ENCODE data around the gene MAP4K2. TPM values are rescaled to one million over a fixed set of nuclear protein-coding genes. Genes with fewer than 3 reads are reported as not detected.

MAP4K2 gene
- total and polyA plus RNA-seq, 2 of the 4 experiments (the other 2 are of a cell fraction) = 11.7 to 16.6 TPM

DNA sequence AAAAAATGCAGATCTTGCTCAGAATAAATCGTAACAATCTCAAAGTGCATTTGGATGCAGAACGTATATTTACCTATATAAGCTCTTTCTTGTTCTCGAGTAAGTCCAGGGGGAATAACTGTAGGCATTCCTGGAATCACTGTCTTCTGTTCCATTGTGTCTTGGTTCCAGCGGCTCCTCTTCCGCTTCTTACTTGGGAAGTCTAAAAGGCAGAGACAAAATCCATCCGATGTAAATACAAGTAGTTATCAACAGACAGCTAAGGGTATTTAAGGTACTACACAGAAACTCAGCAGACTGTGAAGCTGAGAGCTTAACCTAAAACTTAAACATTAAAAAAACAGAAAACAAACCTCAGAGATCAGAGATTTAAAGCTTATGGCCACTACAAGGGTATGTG is 26.6 kb downstream of the MAP4K2 start:
- WGBS, 2 experiments (ENCODE audit: extremely low coverage in 2 of 2, insufficient read length in 1 of 2) = 78% methylated on average over 4 of the region's 6 CpGs; no CpG with 5 or more reads in 1 of the 2 experiments
- Histone ChIP-seq H3K4me3 (ENCODE audit: insufficient read depth, low read depth, low read length) (no peak overlapping the region), H2BK15ac (ENCODE audit: low read depth, low read length) (no peak overlapping the region), H3K9me1 (ENCODE audit: insufficient read depth, low read length) (no peaks in the 10 kb centered on the region; the same call in 1 of the 2 replicates), H3K14ac (replicated peaks; ENCODE audit: low read depth, low read length) (no peak overlapping the region), H4K8ac (ENCODE audit: low read depth in 2 of 2, low read length in 2 of 2) (no peak overlapping the region), H3K36me3 (ENCODE audit: control insufficient read depth, insufficient read depth, low read length) (peaks cover 37% of the 10 kb centered on the region), H3K27ac (ENCODE audit: insufficient read depth, low read length) (no peak overlapping the region), H2BK120ac (ENCODE audit: low read depth, low read length) (no peak overlapping the region), H2AK5ac (ENCODE audit: low read depth, low read length) (no peak overlapping the region), H3K18ac (ENCODE audit: low read depth, low read length) (no peak overlapping the region), H2BK20ac (ENCODE audit: low read depth, low read length) (no peak overlapping the region), H3K4ac (ENCODE audit: low read depth, low read length) (no peak overlapping the region), H3K9me3 (ENCODE audit: control insufficient read depth, insufficient read depth, low read length) (no peaks in the 10 kb centered on the region), H4K5ac (ENCODE audit: low read depth, low read length) (no peak overlapping the region), H3K4me2 (ENCODE audit: low read depth, low read length) (peak overlapping the region; percentile 98; the same call in 1 of the 2 replicates), H3K56ac (ENCODE audit: extremely low read depth, insufficient read depth, low read length) (no peak overlapping the region), H2BK5ac (ENCODE audit: low read depth, low read length, poor library complexity, severe bottlenecking) (no peak overlapping the region), H3K4me1 (ENCODE audit: control insufficient read depth, insufficient read depth, low read length) (peaks cover 2% of the 10 kb centered on the region), H4K20me1 (ENCODE audit: insufficient read depth, low read length) (peaks cover 56% of the 10 kb centered on the region), H3K9ac (ENCODE audit: low read depth, low read length) (peak overlapping the region; percentile 78; the same call in 1 of the 2 replicates), H2AK9ac (replicated peaks; ENCODE audit: low read depth, low read length, poor library complexity) (no peak overlapping the region), H2AFZ (replicated peaks; ENCODE audit: low read length, poor library complexity) (no peak overlapping the region), H4K91ac (ENCODE audit: insufficient read depth, low read depth, low read length) (no peak overlapping the region), H3K27me3 (ENCODE audit: control insufficient read depth, insufficient read depth, low read length) (no peaks in the 10 kb centered on the region), H3K23ac (ENCODE audit: low read depth, low read length) (peak overlapping the region; percentile 48; the same call in 1 of the 2 replicates), H3K79me1 (ENCODE audit: low read depth in 1 of 2, low read length in 2 of 2) (peaks cover 21 to 59% of the 10 kb centered on the region in 2 experiments)
- dilution Hi-C loops (cut with HindIII; ENCODE audit: low sequenced_read_pairs, unreplicated experiment) (no loop called here), in situ Hi-C loops (cut with MboI; ENCODE audit: low sequenced_read_pairs) (no loop called here), intact Hi-C loops (cut with micrococcal nuclease) (no loop called here)
- no peak for TF ChIP-seq FOS (IDR thresholded peaks at IDR 0.05; ENCODE audit: low read depth, low read length)
- TF ChIP-seq BHLHE40 (IDR thresholded peaks at IDR 0.05; ENCODE audit: low read depth, low read length) = no peak
- TF ChIP-seq POLR2A (IDR thresholded peaks at IDR 0.05; ENCODE audit: low read depth, low read length) = no peak
- TF ChIP-seq RFX5 (IDR thresholded peaks at IDR 0.05; ENCODE audit: low read depth, low read length) = no peak
- TF ChIP-seq, protein P1, sequence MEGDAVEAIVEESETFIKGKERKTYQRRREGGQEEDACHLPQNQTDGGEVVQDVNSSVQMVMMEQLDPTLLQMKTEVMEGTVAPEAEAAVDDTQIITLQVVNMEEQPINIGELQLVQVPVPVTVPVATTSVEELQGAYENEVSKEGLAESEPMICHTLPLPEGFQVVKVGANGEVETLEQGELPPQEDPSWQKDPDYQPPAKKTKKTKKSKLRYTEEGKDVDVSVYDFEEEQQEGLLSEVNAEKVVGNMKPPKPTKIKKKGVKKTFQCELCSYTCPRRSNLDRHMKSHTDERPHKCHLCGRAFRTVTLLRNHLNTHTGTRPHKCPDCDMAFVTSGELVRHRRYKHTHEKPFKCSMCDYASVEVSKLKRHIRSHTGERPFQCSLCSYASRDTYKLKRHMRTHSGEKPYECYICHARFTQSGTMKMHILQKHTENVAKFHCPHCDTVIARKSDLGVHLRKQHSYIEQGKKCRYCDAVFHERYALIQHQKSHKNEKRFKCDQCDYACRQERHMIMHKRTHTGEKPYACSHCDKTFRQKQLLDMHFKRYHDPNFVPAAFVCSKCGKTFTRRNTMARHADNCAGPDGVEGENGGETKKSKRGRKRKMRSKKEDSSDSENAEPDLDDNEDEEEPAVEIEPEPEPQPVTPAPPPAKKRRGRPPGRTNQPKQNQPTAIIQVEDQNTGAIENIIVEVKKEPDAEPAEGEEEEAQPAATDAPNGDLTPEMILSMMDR (conservative IDR thresholded peaks at IDR 0.05; ENCODE audit: low read depth, low read length) = no peak
- TF ChIP-seq, protein P2, sequence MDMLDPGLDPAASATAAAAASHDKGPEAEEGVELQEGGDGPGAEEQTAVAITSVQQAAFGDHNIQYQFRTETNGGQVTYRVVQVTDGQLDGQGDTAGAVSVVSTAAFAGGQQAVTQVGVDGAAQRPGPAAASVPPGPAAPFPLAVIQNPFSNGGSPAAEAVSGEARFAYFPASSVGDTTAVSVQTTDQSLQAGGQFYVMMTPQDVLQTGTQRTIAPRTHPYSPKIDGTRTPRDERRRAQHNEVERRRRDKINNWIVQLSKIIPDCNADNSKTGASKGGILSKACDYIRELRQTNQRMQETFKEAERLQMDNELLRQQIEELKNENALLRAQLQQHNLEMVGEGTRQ (IDR thresholded peaks at IDR 0.05; ENCODE audit: low read depth, low read length) = no peak
- TF ChIP-seq, protein P3, sequence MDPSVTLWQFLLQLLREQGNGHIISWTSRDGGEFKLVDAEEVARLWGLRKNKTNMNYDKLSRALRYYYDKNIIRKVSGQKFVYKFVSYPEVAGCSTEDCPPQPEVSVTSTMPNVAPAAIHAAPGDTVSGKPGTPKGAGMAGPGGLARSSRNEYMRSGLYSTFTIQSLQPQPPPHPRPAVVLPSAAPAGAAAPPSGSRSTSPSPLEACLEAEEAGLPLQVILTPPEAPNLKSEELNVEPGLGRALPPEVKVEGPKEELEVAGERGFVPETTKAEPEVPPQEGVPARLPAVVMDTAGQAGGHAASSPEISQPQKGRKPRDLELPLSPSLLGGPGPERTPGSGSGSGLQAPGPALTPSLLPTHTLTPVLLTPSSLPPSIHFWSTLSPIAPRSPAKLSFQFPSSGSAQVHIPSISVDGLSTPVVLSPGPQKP (IDR thresholded peaks at IDR 0.05; ENCODE audit: borderline replicate concordance, low read depth, low read length) = no peak
- TF ChIP-seq SMC3 (IDR thresholded peaks at IDR 0.05; ENCODE audit: low read depth, low read length) = no peak
- TF ChIP-seq NFE2L2 (IDR thresholded peaks at IDR 0.05; ENCODE audit: low read depth, low read length) = no peak
- BruUV-seq (replicated peaks) = no TSS peak
- POLR2A ChIA-PET (ENCODE audit: unreplicated experiment) = no interaction called here
- CTCF ChIA-PET = interaction anchor here (1.4 kb wide), 1 partner anchor 13 kb away, joined by 3 read pairs; no protein-coding TSS in a partner anchor
- ATAC-seq (ENCODE audit: low read depth) (no peak), DNase-seq (no peak)

Data from IMR-90 (cell line).